ENCODE data around the gene SLC13A5.

The SLC13A5 gene

DNA sequence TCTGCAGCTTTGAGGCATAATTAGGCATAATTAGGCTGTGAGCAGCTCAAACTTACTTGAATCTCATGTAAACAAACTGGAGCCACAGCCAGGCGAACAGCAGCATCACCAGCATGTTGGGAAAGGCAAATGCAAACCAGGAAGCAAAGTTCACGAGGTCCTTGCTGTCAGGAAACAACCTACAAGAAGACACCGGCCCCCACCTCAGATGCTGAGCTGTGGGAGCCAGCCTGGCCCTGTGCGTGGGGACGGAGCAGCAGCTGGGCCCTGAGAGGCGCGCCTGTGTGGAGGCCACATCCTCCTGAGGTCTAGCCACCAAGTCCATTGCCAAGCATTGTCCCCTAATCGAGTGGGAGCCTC lies 12.2 kb downstream of the SLC13A5 start:
- H3K27ac ChIP-seq (ENCODE audit: extremely low read depth, low read depth, low read length): no peak overlapping the region
- H3K4me1 ChIP-seq (ENCODE audit: control insufficient read depth, insufficient read depth, low read length): no peaks in the 10 kb centered on the region; the same call in 1 of the 2 replicates
- TF ChIP-seq RBAK (tag by site-specific recombination; IDR thresholded peaks at IDR 0.05): no peak
- no peak for TF ChIP-seq ZBTB17 (tag by site-specific recombination; IDR thresholded peaks at IDR 0.05)
- no peak for TF ChIP-seq ZNF843 (tag by site-specific recombination; IDR thresholded peaks at IDR 0.05)
- TF ChIP-seq ZNF664 (tag by site-specific recombination; IDR thresholded peaks at IDR 0.05): no peak
- no peak for TF ChIP-seq ZNF558 (tag by site-specific recombination; IDR thresholded peaks at IDR 0.05)
- TF ChIP-seq ZNF146 (tag by site-specific recombination; IDR thresholded peaks at IDR 0.05): no peak
- TF ChIP-seq ZNF37A (tag by site-specific recombination; IDR thresholded peaks at IDR 0.05): no peak
- TF ChIP-seq, protein P1, sequence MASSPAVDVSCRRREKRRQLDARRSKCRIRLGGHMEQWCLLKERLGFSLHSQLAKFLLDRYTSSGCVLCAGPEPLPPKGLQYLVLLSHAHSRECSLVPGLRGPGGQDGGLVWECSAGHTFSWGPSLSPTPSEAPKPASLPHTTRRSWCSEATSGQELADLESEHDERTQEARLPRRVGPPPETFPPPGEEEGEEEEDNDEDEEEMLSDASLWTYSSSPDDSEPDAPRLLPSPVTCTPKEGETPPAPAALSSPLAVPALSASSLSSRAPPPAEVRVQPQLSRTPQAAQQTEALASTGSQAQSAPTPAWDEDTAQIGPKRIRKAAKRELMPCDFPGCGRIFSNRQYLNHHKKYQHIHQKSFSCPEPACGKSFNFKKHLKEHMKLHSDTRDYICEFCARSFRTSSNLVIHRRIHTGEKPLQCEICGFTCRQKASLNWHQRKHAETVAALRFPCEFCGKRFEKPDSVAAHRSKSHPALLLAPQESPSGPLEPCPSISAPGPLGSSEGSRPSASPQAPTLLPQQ (tag by site-specific recombination; IDR thresholded peaks at IDR 0.05): no peak
- no peak for TF ChIP-seq ZNF654 (tag by site-specific recombination; IDR thresholded peaks at IDR 0.05; ENCODE audit: low read depth)
- ChIA-PET POLR2A (no interaction called here), CTCF (interaction anchor here (0.7 to 3.1 kb wide), 11 partner anchors 13 to 608 kb away, joined by 3 to 16 read pairs (median 4); partner anchors contain the start of gene SLC13A5)
- H3K4me3 ChIP-seq (ENCODE audit: low read depth, low read length): no peak overlapping the region
- no peaks in the 10 kb centered on the region for H3K9me3 ChIP-seq (ENCODE audit: control insufficient read depth, insufficient read depth, low read depth, low read length)
- H3K36me3 ChIP-seq (ENCODE audit: control insufficient read depth in 2 of 2, insufficient read depth in 1 of 2, low read length in 2 of 2): no peaks in the 10 kb centered on the region

DNA sequence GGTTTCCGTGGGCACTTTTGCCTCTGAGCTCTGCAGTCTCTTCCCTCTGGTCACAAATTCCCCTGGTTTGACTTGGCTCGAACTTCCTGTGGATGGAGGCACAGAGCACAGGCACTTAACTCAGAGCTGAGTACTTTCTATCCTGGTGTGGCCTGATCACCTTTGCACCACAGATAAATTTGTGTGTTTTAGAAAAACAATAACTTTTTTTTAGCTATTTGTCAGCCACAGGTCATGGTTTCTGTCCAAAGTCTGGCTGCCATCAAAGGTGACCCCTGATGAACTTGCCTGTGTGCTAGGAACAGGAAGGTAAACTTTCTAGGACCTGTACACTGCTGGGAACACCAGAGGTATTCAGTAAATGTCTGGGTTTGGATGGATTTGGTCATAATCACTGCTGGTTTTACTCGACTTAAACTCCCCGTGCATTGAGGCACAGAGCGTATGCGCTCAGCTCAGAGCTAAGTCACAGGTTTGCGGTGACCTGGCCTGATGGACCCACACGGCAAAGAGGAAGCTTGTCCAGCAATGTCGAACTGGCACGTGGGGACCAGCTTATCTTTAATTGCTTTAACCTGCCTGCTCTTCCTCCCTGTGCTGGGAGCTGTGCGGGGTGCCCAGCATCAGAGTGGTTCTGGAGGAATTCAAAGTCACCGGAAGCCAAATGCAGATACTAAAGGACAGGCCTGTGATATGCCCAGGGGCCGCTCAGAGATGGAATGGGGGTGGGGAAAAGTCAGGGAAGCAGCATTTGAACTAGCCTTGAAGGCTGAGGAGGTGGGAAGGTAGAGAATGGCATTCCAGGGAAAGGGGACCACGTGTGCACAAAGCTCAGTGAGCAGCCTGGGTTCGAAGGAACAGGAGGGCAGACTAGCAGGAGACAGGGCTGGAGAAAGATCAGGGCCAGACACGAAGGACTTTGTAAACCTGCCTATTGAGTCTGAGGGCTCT lies 12.9 kb downstream of the SLC13A5 start:
- CTCF ChIA-PET: interaction anchor here (0.5 to 3.1 kb wide), 8 partner anchors 14 to 229 kb away, joined by 3 to 16 read pairs (median 4); no protein-coding TSS in a partner anchor
- no peak overlapping the region for H3K4me3 ChIP-seq (ENCODE audit: low read depth, low read length)
- POLR2A ChIA-PET: no interaction called here
- TF ChIP-seq, protein P2, sequence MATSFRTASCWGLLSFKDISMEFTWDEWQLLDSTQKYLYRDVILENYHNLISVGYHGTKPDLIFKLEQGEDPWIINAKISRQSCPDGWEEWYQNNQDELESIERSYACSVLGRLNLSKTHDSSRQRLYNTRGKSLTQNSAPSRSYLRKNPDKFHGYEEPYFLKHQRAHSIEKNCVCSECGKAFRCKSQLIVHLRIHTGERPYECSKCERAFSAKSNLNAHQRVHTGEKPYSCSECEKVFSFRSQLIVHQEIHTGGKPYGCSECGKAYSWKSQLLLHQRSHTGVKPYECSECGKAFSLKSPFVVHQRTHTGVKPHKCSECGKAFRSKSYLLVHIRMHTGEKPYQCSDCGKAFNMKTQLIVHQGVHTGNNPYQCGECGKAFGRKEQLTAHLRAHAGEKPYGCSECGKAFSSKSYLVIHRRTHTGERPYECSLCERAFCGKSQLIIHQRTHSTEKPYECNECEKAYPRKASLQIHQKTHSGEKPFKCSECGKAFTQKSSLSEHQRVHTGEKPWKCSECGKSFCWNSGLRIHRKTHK (tag by site-specific recombination; IDR thresholded peaks at IDR 0.05): no peak
- no peak for TF ChIP-seq ZNF169 (tag by site-specific recombination; IDR thresholded peaks at IDR 0.05)
- TF ChIP-seq, protein P3, sequence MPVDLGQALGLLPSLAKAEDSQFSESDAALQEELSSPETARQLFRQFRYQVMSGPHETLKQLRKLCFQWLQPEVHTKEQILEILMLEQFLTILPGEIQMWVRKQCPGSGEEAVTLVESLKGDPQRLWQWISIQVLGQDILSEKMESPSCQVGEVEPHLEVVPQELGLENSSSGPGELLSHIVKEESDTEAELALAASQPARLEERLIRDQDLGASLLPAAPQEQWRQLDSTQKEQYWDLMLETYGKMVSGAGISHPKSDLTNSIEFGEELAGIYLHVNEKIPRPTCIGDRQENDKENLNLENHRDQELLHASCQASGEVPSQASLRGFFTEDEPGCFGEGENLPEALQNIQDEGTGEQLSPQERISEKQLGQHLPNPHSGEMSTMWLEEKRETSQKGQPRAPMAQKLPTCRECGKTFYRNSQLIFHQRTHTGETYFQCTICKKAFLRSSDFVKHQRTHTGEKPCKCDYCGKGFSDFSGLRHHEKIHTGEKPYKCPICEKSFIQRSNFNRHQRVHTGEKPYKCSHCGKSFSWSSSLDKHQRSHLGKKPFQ (tag by site-specific recombination; IDR thresholded peaks at IDR 0.05): no peak
- TF ChIP-seq ZNF558 (tag by site-specific recombination; IDR thresholded peaks at IDR 0.05): no peak
- TF ChIP-seq, protein P4, sequence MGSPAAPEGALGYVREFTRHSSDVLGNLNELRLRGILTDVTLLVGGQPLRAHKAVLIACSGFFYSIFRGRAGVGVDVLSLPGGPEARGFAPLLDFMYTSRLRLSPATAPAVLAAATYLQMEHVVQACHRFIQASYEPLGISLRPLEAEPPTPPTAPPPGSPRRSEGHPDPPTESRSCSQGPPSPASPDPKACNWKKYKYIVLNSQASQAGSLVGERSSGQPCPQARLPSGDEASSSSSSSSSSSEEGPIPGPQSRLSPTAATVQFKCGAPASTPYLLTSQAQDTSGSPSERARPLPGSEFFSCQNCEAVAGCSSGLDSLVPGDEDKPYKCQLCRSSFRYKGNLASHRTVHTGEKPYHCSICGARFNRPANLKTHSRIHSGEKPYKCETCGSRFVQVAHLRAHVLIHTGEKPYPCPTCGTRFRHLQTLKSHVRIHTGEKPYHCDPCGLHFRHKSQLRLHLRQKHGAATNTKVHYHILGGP (tag by site-specific recombination; IDR thresholded peaks at IDR 0.05): no peak
- TF ChIP-seq, protein P5, sequence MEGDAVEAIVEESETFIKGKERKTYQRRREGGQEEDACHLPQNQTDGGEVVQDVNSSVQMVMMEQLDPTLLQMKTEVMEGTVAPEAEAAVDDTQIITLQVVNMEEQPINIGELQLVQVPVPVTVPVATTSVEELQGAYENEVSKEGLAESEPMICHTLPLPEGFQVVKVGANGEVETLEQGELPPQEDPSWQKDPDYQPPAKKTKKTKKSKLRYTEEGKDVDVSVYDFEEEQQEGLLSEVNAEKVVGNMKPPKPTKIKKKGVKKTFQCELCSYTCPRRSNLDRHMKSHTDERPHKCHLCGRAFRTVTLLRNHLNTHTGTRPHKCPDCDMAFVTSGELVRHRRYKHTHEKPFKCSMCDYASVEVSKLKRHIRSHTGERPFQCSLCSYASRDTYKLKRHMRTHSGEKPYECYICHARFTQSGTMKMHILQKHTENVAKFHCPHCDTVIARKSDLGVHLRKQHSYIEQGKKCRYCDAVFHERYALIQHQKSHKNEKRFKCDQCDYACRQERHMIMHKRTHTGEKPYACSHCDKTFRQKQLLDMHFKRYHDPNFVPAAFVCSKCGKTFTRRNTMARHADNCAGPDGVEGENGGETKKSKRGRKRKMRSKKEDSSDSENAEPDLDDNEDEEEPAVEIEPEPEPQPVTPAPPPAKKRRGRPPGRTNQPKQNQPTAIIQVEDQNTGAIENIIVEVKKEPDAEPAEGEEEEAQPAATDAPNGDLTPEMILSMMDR (tag by site-specific recombination; IDR thresholded peaks at IDR 0.05): no peak
- no peak for TF ChIP-seq ZNF138 (tag by site-specific recombination; IDR thresholded peaks at IDR 0.05; ENCODE audit: borderline replicate concordance)
- no peak for TF ChIP-seq ZFP3 (tag by site-specific recombination; IDR thresholded peaks at IDR 0.05; ENCODE audit: low read depth)
- TF ChIP-seq ZNF837 (tag by site-specific recombination; IDR thresholded peaks at IDR 0.05): no peak
- TF ChIP-seq ZNF830 (tag by site-specific recombination; IDR thresholded peaks at IDR 0.05; ENCODE audit: low read depth): no peak
- no peak for TF ChIP-seq ZNF555 (tag by site-specific recombination; conservative IDR thresholded peaks at IDR 0.05)
- TF ChIP-seq ZNF211 (tag by site-specific recombination; IDR thresholded peaks at IDR 0.05; ENCODE audit: low read depth): no peak
- TF ChIP-seq, protein P6, sequence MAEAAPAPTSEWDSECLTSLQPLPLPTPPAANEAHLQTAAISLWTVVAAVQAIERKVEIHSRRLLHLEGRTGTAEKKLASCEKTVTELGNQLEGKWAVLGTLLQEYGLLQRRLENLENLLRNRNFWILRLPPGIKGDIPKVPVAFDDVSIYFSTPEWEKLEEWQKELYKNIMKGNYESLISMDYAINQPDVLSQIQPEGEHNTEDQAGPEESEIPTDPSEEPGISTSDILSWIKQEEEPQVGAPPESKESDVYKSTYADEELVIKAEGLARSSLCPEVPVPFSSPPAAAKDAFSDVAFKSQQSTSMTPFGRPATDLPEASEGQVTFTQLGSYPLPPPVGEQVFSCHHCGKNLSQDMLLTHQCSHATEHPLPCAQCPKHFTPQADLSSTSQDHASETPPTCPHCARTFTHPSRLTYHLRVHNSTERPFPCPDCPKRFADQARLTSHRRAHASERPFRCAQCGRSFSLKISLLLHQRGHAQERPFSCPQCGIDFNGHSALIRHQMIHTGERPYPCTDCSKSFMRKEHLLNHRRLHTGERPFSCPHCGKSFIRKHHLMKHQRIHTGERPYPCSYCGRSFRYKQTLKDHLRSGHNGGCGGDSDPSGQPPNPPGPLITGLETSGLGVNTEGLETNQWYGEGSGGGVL (tag by site-specific recombination; IDR thresholded peaks at IDR 0.05): no peak
- TF ChIP-seq ZIC2 (tag by site-specific recombination; IDR thresholded peaks at IDR 0.05): no peak
- TF ChIP-seq, protein P7, sequence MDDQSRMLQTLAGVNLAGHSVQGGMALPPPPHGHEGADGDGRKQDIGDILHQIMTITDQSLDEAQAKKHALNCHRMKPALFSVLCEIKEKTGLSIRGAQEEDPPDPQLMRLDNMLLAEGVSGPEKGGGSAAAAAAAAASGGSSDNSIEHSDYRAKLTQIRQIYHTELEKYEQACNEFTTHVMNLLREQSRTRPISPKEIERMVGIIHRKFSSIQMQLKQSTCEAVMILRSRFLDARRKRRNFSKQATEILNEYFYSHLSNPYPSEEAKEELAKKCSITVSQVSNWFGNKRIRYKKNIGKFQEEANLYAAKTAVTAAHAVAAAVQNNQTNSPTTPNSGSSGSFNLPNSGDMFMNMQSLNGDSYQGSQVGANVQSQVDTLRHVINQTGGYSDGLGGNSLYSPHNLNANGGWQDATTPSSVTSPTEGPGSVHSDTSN (CRISPR knock-in tag; IDR thresholded peaks at IDR 0.05): no peak

More for the DNA sequence above, 12.9 kb downstream of the SLC13A5 start:
- Histone ChIP-seq H3K27ac (ENCODE audit: extremely low read depth, low read depth, low read length) (no peak overlapping the region), H3K36me3 (ENCODE audit: control insufficient read depth in 2 of 2, insufficient read depth in 1 of 2, low read length in 2 of 2) (no peaks in the 10 kb centered on the region), H3K9me3 (ENCODE audit: control insufficient read depth, insufficient read depth, low read depth, low read length) (no peaks in the 10 kb centered on the region), H3K4me1 (ENCODE audit: control insufficient read depth, insufficient read depth, low read length) (no peaks in the 10 kb centered on the region; the same call in 1 of the 2 replicates)

Measured in HEK293 (cell line).